GDM1 (cell line): ENCODE data around the gene SLC44A5.

Source experiments
- DNase-seq: peaks from one replicate; lab custom pipeline; 2025; lab: John Stamatoyannopoulos, UW

The SLC44A5 gene

GRCh38 chr1:75588779-75589475 lies 22.0 kb downstream of the SLC44A5 start:
- no peak for DNase-seq

GRCh38 chr1:75587692-75588091 lies 23.2 kb downstream of the SLC44A5 start:
- no peak for DNase-seq

- DNase-seq: no peak
Measured at GRCh38 chr1:75583282-75583681, 27.6 kb downstream of the SLC44A5 start.

- no peak for DNase-seq
Measured at GRCh38 chr1:75582725-75583261, 28.1 kb downstream of the SLC44A5 start.

- no peak for DNase-seq
Measured at GRCh38 chr1:75579046-75579445, 31.9 kb downstream of the SLC44A5 start.

DNA sequence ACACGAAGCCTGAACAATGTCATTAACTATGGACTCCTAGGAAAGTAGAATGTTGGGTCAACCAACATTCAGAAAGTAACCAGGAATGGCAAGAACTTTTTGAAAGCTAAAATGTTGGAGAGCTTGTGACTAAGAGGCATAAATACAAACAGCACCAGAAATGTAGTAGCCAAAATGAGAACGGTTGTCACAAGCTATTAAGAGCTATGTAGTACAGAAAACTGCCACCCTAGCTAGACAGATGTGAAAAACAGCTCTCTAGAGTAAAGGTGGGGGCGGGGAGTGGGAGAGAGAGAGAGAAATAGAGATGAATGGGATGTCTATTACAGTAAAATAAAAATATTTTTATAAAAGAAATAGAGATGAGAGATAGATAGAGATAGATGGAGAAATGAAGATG lies 35.1 kb downstream of the SLC44A5 start:
- no peak for DNase-seq

GRCh38 chr1:75567191-75567590 lies 43.7 kb downstream of the SLC44A5 start:
- DNase-seq: no peak

- DNase-seq: no peak
Measured at GRCh38 chr1:75559800-75560199, 51.1 kb downstream of the SLC44A5 start.

DNA sequence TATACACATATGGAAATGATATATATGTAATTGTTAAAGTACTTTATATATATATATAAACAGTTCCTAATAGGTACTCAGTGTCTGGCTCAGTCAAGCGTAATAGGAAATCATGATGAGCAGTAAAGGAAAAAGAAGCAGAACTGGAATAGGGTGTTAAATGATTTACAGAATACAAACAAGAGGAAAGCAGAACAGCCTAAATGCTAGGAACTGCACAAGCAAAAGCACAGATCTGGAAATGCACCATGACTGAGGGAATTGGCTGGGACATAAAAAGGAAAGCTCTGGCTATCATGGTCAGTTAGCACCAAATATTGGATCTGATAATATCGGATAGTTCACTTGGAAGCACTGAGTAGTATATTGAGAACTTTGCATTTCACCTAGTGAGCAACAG lies 51.8 kb downstream of the SLC44A5 start:
- DNase-seq: no peak

DNA sequence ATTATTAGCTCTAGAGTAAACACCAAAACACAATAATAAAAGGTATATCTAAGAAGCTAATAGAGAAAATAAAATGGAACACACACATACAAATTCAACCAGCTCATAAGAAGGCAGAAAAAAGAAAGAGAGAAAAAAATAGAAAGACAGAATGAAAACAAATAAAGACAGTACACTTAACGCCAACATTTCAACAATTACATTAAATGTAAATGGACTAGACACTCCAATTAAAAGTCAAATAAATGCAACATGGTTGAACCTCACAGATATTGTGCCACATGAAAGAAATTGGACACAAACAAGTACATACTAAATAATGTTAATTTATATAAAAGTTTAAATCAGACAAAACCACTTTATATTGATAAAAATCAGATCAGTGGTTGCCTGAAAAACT lies 56.0 kb downstream of the SLC44A5 start:
- no peak for DNase-seq

GRCh38 chr1:75554181-75554580 lies 56.7 kb downstream of the SLC44A5 start:
- DNase-seq: no peak

DNA sequence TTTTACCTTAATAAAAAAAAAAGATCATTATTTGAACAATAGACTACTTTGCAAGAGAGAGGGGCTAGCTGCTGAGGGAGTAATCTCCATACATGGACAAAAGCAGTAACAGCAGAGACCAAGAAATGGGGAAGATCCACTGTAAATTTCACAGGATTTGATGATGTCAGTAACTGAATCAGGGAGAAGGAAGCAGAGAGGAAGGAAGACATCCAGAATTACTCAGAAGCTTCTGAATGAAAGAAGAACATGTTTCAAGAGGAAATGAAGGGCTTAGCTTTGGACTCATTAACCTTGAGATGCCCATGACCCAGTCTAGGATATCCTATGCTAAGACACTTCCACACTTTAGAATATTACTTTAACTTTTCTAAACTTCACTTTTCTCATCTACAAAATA lies 60.4 kb downstream of the SLC44A5 start:
- no peak for DNase-seq

- DNase-seq: no peak
Measured at GRCh38 chr1:75548721-75549480, 62.0 kb downstream of the SLC44A5 start.

DNA sequence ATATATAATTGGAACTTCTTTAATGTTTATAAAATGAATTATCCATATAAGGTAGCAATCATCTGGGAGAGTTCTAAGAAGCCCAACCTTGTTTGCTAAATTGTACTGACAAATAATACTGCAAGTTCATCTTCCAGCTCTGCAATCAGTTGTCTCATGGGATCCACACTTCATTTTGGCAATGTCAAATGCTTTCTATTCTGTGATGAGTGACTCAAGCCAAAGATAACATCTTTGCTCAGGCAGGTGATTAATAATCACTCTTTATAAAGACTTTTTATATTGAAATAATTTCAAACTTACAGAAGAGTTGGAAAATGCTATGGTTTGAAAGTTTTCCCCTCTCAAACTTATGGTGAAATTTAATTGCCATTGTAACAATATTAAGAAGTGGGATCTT lies 67.2 kb downstream of the SLC44A5 start:
- no peak for DNase-seq

DNA sequence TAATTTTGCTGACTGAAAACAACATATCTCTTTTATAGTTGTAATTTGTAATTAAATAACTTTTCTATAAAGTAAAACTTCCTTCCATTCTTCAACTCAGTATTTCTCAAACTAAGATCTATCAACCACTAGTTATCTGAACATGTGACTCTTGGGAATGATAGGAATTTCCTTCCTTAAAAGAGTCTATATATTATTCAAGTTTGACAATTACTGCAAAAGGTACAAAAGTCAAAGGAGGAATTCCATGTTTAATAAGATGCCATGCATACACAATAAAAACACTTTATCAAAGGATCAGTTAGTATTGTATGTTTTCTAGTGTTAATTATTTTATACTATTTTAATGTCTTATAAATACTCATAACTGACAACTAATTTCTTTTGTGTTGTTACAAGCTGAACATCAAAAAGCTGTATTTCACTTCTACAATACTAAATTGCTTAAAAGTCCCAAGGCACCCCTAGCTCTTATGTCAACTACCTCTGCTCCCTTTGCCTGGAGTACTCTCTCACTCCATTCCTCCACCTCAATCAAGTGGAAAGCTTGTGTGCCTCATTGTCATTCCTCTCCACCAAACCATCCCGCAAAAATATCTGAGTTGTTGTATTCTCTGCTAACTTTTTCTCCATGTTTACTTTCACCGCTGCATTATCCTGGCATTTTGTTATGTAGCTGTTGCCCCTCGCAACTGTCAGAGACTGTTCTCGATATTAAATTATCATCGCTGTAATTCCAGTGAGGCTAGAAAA lies 67.9 kb downstream of the SLC44A5 start:
- DNase-seq: no peak

DNA sequence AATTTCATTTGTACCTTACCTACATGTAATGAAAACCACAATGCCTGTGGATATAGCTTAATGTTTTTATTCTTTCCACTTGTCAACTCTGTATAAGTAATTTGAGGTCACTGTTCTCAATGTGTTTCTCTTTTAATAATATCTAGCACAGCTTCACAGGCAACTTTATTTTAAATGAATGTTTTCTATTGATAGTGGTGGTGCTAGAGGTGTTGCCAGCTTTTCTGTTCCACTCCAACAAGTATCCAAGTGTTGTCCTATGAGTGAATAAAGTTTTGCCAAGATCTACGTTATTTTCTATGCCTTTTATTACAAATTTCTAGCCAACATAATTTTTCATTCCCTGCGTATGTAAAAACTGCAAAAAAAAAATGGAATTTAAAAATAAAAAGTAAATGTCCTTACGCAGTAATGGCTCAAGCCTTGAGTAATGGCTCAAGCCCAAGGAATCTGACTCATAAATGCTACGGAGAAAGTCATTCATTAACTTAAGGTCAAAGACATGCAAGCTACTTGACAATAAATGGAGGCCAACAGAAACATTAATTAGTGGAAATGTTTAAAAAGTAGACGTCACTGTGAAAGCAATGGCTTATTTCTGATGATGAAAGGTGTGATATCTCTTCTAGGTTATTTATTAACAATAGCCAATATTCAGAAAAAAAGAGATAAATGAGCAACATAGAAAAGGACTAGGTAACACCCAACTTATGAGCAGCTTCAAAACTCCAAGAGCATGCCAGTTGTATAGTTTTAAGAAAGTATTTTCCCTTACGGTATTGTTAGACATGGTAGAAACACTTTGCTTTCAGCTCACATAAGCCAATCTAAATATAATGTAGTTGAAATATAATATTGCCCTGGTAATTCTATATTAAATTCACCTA lies 71.4 kb downstream of the SLC44A5 start:
- DNase-seq: no peak

DNA sequence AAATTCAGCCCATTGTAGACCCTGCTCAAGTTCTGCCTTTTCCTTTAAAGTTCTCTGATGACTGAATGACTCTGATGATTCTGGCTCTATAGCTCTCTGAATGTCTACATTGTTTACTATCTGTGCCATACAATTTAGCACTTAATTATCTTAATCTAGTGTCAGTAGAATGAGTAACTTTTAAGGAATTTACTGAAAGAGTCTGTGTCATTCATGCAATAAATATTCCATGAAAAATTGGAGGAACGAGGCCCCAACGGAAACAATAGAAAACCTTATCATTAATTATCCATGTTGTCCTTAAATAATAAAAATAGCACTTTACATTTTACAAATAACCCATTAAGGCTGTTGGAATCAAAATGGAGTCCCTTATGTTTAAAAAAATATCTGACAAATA lies 77.8 kb downstream of the SLC44A5 start:
- DNase-seq: no peak

DNA sequence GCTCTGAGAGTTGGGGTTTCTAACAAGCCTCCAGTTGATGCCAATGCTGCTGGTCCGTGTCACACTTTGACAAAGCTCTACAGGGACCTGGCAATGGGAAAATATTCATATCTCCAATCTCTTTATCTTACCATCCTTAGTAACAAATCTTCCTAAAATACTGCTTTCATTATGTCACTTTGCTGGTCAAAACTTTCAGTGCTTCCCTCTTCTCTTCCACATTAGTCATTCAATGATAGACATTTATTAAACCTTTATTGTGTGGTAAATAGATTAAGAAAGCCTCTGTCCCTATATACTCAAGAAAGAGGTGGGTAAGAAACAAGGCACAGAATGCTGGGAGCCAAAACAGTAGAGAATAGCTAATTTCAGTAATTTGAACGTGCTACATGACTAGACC lies 79.3 kb downstream of the SLC44A5 start:
- DNase-seq: no peak

GRCh38 chr1:75529488-75529887 lies 81.4 kb downstream of the SLC44A5 start:
- no peak for DNase-seq

DNA sequence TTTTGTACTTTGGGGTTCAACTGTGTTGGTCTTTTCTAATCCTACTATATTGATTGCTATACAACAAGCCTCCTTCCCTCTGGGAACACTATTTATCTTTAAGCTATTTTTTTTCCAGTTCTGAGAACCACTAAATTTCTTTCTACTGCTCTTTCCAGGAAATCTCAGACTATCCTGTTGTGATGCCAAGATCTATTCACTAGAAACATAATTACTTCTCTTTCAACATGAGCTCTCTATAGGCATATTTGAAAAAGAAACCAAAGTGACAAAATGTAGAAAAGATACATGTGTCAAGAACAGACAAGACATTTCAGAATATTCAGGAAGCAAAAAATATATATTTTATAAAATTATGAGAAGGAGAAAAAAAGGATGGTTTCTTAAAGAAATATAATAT lies 82.9 kb downstream of the SLC44A5 start:
- no peak for DNase-seq

- DNase-seq: no peak
Measured at GRCh38 chr1:75522389-75522788, 88.5 kb downstream of the SLC44A5 start.

GRCh38 chr1:75521658-75522057 lies 89.3 kb downstream of the SLC44A5 start:
- no peak for DNase-seq
